Right lobe of liver (tissue), 4 donors: ENCODE results near the gene YPEL3.

ENCODE experiments used
- CTCF ChIP-seq, 4 donors: fragments of 200-600 bp in 3 of 4; fragments of 450-650 bp in 1 of 4; IDR thresholded peaks; one replicate each; pipeline versions ENCODE4 v1.5.1 to v1.8.0; 2016 to 2022; ENCODE audit warnings: antibody characterized with exemption in 4 of 4, mild to moderate bottlenecking in 2 of 4
- POLR2A ChIP-seq: fragments of 450-650 bp; IDR thresholded peaks from one replicate; pipeline ENCODE4 v1.6.1; 2017; ENCODE audit warnings: antibody characterized with exemption, mild to moderate bottlenecking
- donor health status: DM: no; HTN: no; CAD: no.
- donor health status: DM: no; HTN: no; CAD: no.
- donor health status: DM: no; HTN: yes; CAD: no.

- no peak for TF ChIP-seq CTCF (IDR thresholded peaks at IDR 0.05)
- TF ChIP-seq POLR2A: no peak
Observed at GRCh38 chr16:30060346-30060745, 35.7 kb downstream of the YPEL3 start.
